NCI-H510A treated with DMSO at 0.1 percent for 48 hours (cell line): Measurements from ENCODE around the gene CYP24A1.

ENCODE experiments used
- DNase-seq: peaks from one replicate; lab custom pipeline; 2025; lab: John Stamatoyannopoulos, UW

Gene CYP24A1

DNA sequence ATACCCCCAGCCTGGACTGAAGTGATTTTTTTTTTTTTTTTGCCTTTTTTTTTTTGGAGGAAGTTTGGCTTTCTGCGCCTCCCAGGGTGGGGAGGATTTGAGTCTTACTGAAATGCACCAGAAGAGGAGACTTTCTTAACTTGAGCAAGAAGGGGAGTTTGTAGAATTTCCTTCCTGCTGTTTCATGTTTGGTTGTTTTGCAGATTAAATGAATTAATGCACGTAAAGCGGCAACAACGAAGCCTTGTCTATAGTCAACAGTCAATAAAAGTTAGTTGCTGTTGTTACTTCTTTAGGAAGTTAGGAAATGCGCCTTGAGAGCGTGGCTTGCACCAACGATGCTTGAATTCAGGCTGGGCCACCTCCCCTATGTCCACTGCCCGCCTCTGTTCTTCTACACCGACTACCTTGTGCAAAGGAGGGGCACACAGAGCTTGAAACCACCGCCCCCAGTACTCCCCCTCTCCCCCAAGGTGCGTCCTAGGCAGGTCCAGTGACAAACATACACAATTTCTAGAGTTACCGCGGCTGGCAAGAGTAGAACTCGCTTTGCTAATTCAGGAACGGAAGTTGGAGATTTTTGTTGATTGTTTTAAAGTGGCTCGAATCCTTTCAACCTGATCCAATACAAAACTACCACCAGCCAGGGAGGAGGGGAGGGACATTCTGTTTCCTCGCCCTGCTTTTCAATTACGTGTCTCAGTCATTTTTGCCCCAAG is 830 bp upstream of the CYP24A1 start:
- DNase-seq = no peak

- no peak for DNase-seq
These were observed 732 bp downstream of the CYP24A1 start for GRCh38 chr20:54172856-54173652.

DNA sequence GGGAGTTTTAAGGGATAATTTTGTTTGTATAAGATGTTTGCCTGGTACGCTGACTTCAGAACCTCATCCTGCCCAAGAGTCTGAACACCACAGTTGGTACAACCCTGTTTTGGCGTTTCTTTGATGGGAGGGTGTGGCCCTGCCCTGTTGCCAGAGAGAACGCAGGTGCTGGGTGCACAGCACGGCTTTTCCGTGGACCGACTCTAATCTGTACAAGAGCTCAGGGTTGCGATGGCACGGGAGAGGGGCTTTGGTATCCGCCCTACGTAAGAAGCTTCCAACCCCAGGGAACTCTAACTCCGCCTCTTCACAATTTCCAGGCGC is 1.3 kb downstream of the CYP24A1 start:
- peak; percentile 5 for DNase-seq

DNA sequence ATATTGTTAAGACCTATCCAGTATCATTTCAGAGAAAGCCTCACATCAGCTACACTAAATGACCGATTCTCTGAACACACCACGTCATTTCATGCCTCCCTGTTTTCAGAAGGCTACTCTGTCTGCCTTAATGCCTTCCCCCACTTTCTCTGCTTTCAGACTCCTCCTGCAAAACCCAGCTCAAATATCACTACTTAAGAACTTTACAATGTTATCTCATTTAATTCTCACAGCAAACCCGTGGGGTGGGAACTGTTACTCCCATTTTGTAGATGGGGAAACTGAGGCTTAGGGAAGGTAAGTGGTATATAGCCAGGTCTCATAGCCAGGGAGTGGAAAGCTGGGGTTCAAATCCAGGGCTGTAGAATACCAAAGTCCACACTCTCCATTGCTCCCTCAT is 2.8 kb downstream of the CYP24A1 start:
- no peak for DNase-seq

DNA sequence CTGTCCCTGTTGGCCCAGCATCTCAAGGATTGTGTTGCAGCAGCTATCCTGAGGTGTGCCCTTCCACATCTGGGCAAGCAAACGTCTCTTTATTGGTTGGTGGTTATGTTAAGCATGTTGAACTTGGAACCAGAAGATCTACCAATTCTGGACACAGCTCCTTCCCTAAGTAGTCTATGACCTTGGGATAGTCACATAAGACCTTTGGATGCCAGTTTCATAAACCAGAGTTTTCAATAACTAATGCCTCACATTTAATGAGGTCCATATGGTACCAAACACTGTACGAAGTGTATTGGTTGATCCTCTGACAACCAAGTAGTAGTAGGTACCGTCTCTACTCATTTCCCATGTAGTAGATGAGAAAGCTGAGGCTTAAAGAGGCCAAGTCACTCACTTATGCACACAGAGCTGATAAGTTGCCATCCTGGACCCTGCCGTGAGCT is 3.7 kb downstream of the CYP24A1 start:
- no peak for DNase-seq

DNA sequence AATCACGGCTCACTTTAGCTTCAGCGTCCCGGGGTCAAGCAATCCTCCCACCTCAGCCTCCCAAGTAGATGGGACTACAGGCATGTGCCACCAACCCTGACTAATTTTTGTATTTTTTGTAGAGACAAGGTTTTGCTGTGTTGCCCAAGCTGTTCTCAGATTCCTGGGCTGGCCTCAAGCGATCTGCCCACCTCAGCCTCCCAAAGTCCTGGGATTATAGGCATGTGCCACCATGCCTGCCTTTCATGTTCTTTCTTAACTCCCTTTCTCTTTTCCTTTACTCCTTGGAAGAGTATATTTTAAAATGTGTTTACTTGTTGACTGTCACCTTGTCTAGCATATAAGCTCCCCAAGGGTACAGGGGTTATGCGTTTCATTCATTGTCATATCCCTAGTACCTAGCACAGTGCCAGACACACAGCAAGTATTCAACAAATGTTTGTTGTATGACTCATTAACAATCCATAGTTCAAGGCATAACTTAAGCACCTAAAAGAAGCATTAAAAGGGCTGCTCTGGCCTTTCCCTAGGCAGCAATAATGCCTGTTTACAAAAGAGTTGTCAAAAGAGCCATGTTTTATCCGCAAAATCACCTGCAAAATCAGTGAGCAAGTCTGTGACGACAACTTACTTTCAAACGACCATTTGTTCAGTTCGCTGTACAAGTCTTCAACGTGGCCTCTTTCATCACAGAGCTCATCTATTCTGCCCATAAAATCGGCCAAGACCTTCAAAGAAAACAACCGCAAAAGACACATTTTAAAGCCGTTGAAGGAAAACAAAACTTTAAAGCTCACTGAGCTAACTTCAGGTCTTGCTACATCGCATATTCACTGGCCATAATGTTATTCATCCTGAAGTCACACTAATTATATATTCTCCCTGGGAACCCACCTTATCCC is 4.6 kb downstream of the CYP24A1 start:
- no peak for DNase-seq

DNA sequence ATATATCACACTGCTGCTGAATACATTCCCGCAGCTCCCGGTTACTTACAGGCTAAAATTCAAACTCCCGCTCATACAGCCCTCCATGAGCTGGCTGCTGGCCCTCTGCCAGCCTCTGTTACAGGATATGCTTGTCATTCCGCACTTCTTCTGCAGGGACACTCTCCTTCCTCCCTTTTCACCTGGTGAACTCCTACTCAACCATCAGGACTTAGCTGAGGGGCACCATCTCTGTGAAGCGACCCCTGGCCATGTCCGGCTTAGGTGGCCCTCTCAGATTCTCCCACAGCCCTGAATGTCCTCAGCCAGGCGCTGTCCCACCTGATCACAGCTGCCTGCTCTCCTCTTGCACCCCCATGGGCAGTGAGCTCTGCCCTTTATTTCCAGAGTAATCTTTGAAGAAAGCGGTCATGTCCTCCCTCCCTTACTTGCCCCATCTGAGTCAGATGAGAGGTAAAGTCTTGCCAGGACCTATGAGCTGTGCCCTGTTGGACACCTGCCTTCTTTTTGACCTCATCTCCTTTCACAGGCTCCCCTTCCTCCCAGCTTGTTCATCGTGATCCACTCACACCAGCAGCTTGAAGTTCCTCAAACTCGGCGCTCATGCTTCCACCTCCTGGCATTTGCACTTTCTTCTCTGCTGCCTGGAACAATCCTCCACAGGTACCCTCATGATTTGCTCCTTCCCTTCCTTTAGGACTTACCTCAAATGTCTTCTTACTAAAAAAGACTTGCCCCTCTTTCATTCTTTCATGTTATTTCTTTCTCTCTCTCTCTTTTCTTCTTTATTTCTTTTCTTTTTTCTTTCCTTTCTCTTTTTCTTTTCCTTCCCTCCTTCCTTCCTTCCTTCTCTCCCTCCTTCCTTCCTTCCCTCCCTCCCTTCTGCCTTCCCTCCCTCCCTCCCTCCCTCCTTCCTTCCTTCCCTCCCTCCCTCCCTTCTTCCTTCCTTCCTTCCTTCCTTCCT is 5.6 kb downstream of the CYP24A1 start:
- DNase-seq = peak; percentile 40

GRCh38 chr20:54166987-54167662 is 6.7 kb downstream of the CYP24A1 start:
- no peak for DNase-seq

DNA sequence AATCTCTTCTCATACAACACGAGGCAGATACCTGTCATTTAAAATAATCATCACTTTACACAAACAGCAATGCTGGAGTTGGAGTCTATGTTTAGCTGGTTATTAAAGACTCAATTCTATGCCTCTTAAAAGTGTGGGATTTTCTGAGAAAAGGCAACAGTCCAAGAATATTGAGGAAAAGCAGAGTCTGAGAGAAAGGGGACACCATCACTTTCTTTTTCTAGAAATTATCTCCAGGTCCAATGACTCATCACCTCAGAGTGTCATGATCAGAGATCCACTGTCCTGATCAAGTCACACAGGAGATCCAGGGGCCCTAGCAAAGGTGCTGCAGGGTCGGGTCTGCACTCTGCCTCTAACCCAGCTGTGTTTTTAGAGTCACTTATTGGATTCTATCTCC is 8.0 kb downstream of the CYP24A1 start:
- no peak for DNase-seq

GRCh38 chr20:54165014-54165413 is 8.8 kb downstream of the CYP24A1 start:
- no peak for DNase-seq

DNA sequence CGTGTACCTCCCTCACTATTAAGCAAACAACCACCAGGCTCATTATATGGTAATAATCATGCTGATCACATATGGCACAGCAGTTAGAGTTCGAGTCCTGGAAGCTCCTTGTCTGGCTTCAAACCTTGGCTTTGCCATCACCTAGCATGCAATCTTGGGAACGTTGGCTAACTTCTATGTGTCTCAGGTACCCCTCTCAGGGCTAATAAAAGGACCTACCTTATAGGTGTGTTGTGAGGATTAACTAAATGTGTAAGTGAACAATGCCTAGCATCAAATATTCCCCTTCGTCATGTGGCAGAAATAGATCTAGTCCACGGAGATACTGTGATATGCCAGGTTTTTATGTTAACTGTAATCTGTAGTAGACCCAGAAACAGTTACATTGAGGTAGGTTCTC is 10.4 kb downstream of the CYP24A1 start:
- DNase-seq = no peak

DNA sequence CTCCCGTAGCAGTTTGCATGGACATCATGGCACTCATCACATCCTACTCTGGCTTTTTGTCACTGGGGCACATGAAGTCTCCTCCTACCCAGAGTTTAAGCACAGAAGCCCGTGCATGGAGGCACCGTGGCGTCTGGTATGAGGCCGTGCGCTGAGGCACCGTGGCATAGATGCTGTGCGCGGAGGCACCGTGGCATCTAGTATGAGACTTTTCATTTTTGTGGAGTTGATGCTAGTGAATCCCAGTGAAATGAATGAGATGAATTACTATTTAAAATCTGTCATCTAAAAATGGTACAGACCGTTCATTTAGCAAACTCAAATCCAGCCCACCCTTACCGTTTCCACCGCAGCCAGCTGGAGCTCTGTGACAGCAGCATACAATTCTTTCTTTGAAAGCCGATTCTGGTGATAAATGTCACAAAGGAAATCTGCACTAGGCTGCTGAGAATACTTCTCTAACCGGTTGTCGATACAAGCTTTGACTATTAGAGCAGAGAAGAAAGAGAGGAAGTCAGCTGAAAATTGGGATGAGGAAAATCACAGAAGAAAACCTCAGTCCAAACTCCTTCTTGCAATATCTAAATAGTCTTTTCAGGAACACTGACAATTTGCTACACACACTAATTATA is 11.3 kb downstream of the CYP24A1 start:
- DNase-seq = no peak

DNA sequence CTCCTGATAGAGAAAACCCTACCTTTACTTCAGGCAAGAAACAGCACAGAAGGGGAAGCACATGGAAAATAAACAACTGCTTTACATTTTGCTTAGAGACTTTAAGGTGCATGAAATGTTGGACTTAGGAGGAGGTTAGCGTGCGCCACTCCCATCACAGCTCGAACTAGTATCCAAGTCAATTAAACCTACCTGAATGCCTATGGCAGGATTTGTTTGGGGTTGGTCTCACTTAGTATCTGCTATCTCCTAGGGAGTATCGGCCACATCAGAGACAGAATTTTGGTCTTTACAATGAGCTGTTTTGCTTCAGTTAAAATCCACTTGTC is 12.0 kb downstream of the CYP24A1 start:
- no peak for DNase-seq

- DNase-seq = no peak
These were observed 12.6 kb downstream of the CYP24A1 start for GRCh38 chr20:54161008-54161820.

- DNase-seq = no peak
These were observed 13.4 kb downstream of the CYP24A1 start for GRCh38 chr20:54160065-54161007.

DNA sequence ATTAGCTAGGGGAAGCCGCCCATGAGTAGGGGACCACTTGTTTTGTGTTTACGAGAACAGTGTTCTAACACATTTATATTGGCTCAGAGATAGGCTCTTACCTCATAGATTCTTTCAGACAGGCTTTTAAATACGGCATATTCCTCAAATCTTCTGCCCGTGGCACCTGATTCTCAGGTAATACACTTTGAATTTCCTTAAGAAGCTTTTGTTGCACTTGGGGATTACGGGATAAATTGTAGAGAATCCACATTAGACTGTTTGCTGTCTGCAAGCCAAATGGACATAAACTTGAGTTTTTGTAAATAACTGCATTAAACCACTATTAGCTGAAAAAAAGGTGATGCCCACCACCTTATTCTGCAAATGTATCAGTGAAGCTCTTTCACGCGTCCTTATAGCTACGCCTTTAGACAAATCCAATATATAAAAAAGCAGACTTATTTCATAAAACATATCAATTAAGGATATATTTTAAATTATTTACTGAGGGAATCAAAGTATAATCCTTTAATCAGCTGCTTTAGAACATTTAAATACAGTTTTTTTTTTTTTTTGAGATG is 14.8 kb downstream of the CYP24A1 start:
- DNase-seq = no peak

- DNase-seq = no peak
These were observed 15.6 kb downstream of the CYP24A1 start for GRCh38 chr20:54158226-54158625.
